GM12875 (cell line): ENCODE measurements around the gene MAPK14.
A peak's percentile ranks its signal among the peaks of the same experiment; 100 is the strongest.

ENCODE experiments used
- H3K4me3 ChIP-seq: one replicate; pipeline ENCODE4 v1.5.1; 2011; ENCODE audit warnings: low read depth, low read length, control low read depth
- TF ChIP-seq, protein P1 (sequence below): IDR thresholded peaks from 2 replicates; pipeline ENCODE4 v1.5.1; 2011; ENCODE audit warnings: low read depth, mild to moderate bottlenecking, control low read depth, inconsistent platforms, low read length, moderate library complexity, borderline replicate concordance; ENCODE audit not compliant: insufficient read depth

MAPK14 gene

DNA sequence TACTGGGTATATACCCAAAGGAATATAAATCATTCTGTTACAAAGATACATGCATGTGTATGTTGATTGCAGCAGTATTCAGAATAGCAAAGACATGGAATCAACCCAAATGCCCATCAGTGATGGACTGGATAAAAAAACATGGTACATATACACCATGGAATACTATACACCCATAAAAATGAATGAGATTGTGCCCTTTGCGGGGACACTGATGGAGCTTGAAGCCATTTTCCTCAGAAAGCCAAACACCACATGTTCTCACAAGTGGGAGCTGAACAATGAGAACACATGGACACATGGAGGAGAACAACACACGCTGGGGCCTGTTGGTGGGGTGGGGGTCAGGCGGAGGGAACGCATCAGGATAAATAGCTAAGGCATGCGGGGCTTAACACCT, 61.4 kb downstream of the MAPK14 start:
- TF ChIP-seq, protein P1, sequence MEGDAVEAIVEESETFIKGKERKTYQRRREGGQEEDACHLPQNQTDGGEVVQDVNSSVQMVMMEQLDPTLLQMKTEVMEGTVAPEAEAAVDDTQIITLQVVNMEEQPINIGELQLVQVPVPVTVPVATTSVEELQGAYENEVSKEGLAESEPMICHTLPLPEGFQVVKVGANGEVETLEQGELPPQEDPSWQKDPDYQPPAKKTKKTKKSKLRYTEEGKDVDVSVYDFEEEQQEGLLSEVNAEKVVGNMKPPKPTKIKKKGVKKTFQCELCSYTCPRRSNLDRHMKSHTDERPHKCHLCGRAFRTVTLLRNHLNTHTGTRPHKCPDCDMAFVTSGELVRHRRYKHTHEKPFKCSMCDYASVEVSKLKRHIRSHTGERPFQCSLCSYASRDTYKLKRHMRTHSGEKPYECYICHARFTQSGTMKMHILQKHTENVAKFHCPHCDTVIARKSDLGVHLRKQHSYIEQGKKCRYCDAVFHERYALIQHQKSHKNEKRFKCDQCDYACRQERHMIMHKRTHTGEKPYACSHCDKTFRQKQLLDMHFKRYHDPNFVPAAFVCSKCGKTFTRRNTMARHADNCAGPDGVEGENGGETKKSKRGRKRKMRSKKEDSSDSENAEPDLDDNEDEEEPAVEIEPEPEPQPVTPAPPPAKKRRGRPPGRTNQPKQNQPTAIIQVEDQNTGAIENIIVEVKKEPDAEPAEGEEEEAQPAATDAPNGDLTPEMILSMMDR = no peak
- H3K4me3 ChIP-seq = no peak overlapping the region

DNA sequence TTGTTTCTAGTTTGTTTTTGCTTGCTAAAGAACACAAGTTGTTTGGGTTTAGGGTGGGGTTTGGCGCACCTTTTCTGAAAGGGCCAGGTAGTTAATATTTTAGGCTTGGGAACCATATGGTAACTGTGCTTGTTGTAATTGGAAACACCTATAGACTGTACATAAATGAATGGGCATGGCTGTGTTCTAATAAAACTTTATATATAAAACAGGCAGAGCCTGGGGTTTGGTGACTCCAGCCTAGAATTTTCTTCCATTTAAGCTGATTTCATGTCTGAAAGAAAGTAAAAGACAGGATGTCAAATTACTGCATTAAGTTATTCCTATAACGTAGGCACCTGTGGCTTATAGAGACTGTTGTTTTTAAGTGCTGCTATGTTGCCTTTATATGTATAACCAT, 66.6 kb downstream of the MAPK14 start:
- no peak overlapping the region for H3K4me3 ChIP-seq
- TF ChIP-seq, protein P1 = no peak

DNA sequence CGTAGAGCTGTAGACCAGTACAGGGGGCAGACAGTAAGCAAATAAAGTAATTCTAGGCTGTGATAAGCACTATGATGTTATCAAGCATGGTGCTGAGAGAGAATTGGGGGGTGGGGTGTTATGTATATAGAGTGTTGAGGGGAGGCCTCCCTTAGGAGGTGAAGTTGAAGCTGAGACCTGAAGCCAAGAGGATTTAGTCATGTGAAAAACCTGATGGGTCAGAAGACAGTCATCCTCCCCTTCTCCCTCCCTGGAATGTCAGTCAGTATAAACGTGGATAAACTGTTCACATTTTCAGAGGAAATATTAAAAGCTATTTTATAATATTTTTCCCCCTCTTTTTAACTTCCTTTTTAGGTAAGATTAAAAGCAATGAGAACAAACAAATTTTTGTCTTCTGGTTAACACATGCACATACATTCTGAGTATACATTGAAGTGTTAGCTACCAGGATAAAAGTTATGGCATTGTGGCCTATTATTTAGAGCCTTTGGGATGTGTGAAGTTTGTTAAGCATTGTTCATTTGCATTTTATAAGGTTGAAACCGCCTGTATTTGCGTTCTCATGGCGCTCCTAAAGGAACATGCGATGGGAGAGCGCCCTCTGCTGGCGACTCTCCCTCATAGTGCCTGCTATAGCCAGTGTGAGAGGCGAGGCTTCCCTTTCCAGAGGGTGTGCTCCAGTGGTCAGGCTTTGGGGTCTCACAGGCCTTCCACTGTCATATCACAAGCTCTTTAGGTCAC, 67.3 kb downstream of the MAPK14 start:
- no peak overlapping the region for H3K4me3 ChIP-seq

DNA sequence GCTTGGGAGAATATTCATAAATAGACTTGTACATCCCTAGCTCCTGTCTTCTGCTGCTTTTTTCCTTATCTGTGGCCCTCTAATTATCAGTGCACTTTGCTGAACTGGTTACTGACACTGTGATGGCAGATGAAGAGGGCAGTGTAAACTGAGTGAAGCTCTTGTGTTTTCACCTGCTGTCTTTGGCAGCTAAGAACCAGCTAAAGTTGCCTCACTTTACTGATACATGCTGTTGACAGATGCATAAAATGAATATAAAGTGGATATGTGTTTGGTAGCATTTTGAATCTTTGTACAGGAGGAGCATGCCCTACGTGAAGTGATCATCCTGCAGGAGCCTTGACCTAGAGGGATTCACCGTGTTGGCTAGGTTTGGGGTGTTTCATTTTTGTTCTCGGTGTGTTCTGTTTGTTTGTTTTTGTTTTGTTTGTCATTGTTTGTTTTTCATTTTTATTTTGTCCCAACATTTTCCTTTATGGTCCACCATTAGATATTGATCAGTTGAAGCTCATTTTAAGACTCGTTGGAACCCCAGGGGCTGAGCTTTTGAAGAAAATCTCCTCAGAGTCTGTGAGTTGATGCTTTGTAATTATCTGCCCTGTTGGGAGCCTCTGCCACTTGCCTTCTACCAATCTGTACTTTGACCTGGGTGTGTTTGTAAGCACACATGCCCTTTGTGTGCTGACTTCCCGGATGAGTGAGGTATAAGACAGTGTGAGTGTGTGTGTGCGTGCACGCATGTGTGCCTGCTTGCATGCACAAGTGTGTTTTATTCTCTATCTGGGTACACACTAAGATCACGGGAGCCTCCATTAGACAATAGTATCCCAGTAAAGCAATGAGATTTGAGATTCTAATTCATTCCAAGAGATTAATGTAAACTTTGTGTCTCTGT, 68.1 kb downstream of the MAPK14 start:
- TF ChIP-seq, protein P1 = no peak
- H3K4me3 ChIP-seq = no peak overlapping the region

More for the DNA sequence above, 67.3 kb downstream of the MAPK14 start:
- TF ChIP-seq, protein P1 = peak; percentile 87

DNA sequence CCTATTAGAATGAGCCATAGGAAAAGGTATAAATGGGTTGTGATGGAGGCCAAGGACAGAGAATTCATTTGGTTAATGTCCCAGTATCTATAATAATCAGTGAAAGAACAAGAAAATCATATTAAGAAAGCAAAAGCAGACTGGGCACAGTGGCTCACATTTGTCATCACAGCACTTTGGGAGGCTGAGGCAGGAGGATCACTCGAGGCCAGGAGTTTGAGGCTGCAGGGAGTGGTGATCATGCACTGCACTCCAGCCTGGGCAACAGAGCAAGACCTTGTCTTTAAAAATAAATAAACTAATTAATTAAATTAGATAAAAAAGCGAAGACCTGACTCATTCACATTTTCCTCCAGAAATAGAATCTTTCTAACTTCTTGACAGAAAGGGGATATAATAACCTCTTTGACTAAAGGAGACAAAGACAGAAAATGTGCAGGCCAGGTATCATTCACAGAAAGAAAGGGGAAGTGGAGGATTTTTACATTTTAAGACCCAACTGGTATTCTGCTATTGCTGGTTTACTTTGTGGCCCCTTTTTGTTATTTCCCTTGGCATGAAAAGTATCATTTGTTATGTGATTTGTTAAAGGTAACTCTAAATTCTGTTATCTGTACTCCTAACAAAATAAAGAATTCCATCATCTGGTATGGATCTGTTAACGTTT, 70.8 kb downstream of the MAPK14 start:
- TF ChIP-seq, protein P1 = no peak
- H3K4me3 ChIP-seq = no peak overlapping the region

DNA sequence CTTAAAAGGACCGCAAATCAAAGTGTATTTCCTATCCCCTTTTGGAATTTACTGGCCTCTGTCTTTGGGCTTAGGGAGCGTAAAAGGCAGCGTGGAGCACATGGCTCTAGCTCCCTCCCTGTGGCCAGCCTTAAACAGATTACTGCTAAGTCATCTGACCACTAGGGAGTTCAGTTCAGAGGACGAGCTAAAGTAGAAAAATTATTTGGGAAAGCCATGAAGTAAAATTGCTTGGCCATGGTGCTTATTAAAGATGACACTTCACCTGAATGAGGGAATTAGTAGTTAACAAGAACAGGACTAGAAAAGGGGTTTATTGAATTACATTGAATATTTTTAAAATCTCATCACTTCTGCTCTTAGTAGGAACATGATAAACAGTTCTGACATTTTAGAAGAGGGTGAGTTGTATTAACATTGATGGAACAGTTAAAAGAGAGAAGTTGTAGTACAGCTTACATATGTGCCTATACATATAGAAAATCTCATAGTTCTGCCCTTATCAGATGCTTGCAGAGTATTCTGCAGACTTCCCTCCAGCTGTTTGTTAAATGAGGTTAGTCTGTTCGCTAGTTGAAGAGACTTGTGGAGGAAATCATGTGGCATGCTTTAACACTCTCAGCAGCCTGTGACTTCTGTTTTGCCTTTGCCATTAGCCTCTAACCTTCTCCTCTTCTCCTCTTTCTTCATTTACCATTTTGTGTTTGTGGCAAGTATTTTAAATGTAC, 71.5 kb downstream of the MAPK14 start:
- H3K4me3 ChIP-seq = no peak overlapping the region
- TF ChIP-seq, protein P1 = no peak
